Fibroblast of lung (primary cell): ENCODE data around the gene MAGI2.

Experiments
- EZH2 ChIP-seq: IDR thresholded peaks from 2 replicates; pipeline ENCODE4 v1.5.1; 2012; ENCODE audit warnings: low read length, control low read depth, mild to moderate bottlenecking; ENCODE audit errors: missing control alignments
- TF ChIP-seq, protein P1 (sequence below), 2 donors: IDR thresholded peaks in 1 of 2; conservative IDR thresholded peaks in 1 of 2; 1 replicate in 1 of 2; 2 replicates in 1 of 2; pipeline ENCODE4 v1.5.1; 2011 to 2012; ENCODE audit warnings: low read length in 2 of 2, control low read depth in 1 of 2, inconsistent platforms in 1 of 2, low read depth in 1 of 2, mild to moderate bottlenecking in 1 of 2

DNA sequence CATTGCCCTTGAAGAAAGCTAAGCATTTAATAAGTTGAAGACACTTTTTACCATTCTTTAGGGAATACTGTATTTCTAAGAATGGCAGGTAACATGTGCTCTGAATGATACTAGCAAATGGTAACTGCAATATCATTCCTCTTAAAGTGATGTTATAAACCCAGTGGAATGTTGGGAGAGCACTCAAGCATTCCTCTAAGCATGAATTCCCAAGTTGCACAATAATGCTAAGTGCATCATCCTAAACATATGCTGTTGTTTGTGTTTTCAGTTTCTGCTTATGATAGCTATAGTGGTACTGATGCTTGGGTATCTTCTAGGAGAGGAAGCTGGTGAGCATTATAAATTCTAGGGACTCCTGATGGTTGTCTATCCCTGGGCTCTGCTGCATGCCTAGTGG is 980.9 kb downstream of the MAGI2 start:
- TF ChIP-seq, protein P1, sequence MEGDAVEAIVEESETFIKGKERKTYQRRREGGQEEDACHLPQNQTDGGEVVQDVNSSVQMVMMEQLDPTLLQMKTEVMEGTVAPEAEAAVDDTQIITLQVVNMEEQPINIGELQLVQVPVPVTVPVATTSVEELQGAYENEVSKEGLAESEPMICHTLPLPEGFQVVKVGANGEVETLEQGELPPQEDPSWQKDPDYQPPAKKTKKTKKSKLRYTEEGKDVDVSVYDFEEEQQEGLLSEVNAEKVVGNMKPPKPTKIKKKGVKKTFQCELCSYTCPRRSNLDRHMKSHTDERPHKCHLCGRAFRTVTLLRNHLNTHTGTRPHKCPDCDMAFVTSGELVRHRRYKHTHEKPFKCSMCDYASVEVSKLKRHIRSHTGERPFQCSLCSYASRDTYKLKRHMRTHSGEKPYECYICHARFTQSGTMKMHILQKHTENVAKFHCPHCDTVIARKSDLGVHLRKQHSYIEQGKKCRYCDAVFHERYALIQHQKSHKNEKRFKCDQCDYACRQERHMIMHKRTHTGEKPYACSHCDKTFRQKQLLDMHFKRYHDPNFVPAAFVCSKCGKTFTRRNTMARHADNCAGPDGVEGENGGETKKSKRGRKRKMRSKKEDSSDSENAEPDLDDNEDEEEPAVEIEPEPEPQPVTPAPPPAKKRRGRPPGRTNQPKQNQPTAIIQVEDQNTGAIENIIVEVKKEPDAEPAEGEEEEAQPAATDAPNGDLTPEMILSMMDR (conservative IDR thresholded peaks at IDR 0.05 in 1 of 2, IDR thresholded peaks at IDR 0.05 in 1 of 2; ENCODE audit: low read depth in 1 of 2, low read length in 2 of 2): no peak
- no peak for TF ChIP-seq EZH2
